HepG2 (cell line): ENCODE measurements around the gene STKLD1. TPM values are rescaled to one million over a fixed set of nuclear protein-coding genes. Genes with fewer than 3 reads are reported as not detected.

Experiments used
- ATF3 ChIP-seq: sonication (generic); formaldehyde crosslinking; IDR thresholded peaks from 2 replicates; pipeline ENCODE4 v1.4.0; 2020; ENCODE audit warnings: missing genetic modification reagents
- EED ChIP-seq: sonication (generic); formaldehyde crosslinking; IDR thresholded peaks from 2 replicates; pipeline ENCODE4 v1.5.0; 2020; ENCODE audit warnings: mild to moderate bottlenecking, missing genetic modification reagents
- ELF1 ChIP-seq: sonication (generic); formaldehyde crosslinking; IDR thresholded peaks from 2 replicates; pipeline ENCODE4 v1.4.0; 2020; ENCODE audit warnings: missing genetic modification reagents
- GTF3A ChIP-seq: sonication (generic); formaldehyde crosslinking; conservative IDR thresholded peaks from 2 replicates; pipeline ENCODE4 v1.4.0; 2020; ENCODE audit warnings: mild to moderate bottlenecking, missing genetic modification reagents
- HMG20A ChIP-seq: IDR thresholded peaks from 2 replicates; pipeline ENCODE4 v1.6.1; 2016; ENCODE audit warnings: borderline replicate concordance
- KLF13 ChIP-seq: sonication (generic); formaldehyde crosslinking; IDR thresholded peaks from 2 replicates; pipeline ENCODE4 v1.4.0; 2020; ENCODE audit warnings: mild to moderate bottlenecking, missing genetic modification reagents
- MZF1 ChIP-seq: sonication (generic); formaldehyde crosslinking; IDR thresholded peaks from 2 replicates; pipeline ENCODE4 v1.8.1; 2023; ENCODE audit warnings: mild to moderate bottlenecking, missing genetic modification reagents, borderline replicate concordance
- ONECUT2 ChIP-seq: sonication (generic); formaldehyde crosslinking; IDR thresholded peaks from 2 replicates; pipeline ENCODE4 v1.4.0; 2020; ENCODE audit warnings: missing genetic modification reagents
- REPIN1 ChIP-seq: sonication (generic); formaldehyde crosslinking; IDR thresholded peaks from 2 replicates; pipeline ENCODE4 v1.8.0; 2022; ENCODE audit warnings: missing genetic modification reagents, low read depth, mild to moderate bottlenecking, borderline replicate concordance
- TGIF2 ChIP-seq: IDR thresholded peaks from 2 replicates; pipeline ENCODE4 v1.6.1; 2016; ENCODE audit warnings: control low read depth, missing compliant biosample characterization
- ZKSCAN5 ChIP-seq: sonication (generic); formaldehyde crosslinking; IDR thresholded peaks from 2 replicates; pipeline ENCODE4 v1.5.1; 2020; ENCODE audit warnings: mild to moderate bottlenecking, missing genetic modification reagents
- ZNF660 ChIP-seq: sonication (generic); formaldehyde crosslinking; IDR thresholded peaks from 2 replicates; pipeline ENCODE4 v1.5.1; 2020; ENCODE audit warnings: mild to moderate bottlenecking, low read depth, missing genetic modification reagents, borderline replicate concordance
- ZNF766 ChIP-seq: sonication (generic); formaldehyde crosslinking; IDR thresholded peaks from 2 replicates; pipeline ENCODE4 v1.5.0; 2020; ENCODE audit warnings: missing genetic modification reagents, borderline replicate concordance
- ZNF792 ChIP-seq: IDR thresholded peaks from 2 replicates; pipeline ENCODE4 v1.6.1; 2016
- polyA plus RNA-seq, 8 experiments: library from polyadenylated mRNA; depleted of rRNA in 3 of 8; stranded (reverse) in 7 of 8; unstranded in 1 of 8; fragments of >200 nt; fragmentation: Illumina TruSeq in 4 of 8; extraction: Trizol in 4 of 8; gene quantifications; 2 replicates each; pipeline versions ENCODE4 v1.2.1 to v1.2.3, GENCODE V29; 2011 to 2016; ENCODE audit warnings: low read depth in 4 of 8, missing spikeins in 1 of 8, mixed read lengths in 1 of 8; ENCODE audit not compliant: insufficient read depth in 1 of 8
- total RNA-seq, 5 experiments: library from RNA; depleted of rRNA; stranded (reverse); fragments of >200 nt; fragmentation: Illumina TruSeq; extraction: Trizol; gene quantifications; 2 replicates each; pipeline ENCODE4 v1.2.3, GENCODE V29; 2016; ENCODE audit warnings: low read depth in 1 of 5
- TF ChIP-seq, protein P1 (sequence below): sonication (generic); formaldehyde crosslinking; IDR thresholded peaks from 2 replicates; pipeline ENCODE4 v1.4.0; 2020; ENCODE audit warnings: missing genetic modification reagents, low read depth, mild to moderate bottlenecking, borderline replicate concordance
- TF ChIP-seq, protein P2 (sequence below): sonication (generic); formaldehyde crosslinking; IDR thresholded peaks from 2 replicates; pipeline ENCODE4 v1.5.1; 2020; ENCODE audit warnings: mild to moderate bottlenecking, missing genetic modification reagents, moderate library complexity
- TF ChIP-seq, protein P3 (sequence below): sonication (generic); formaldehyde crosslinking; IDR thresholded peaks from 2 replicates; pipeline ENCODE4 v1.5.0; 2020; ENCODE audit warnings: missing genetic modification reagents
- TF ChIP-seq, protein P4 (sequence below): sonication (generic); formaldehyde crosslinking; IDR thresholded peaks from 2 replicates; pipeline ENCODE4 v1.4.0; 2020; ENCODE audit warnings: missing genetic modification reagents

STKLD1 gene
- total and polyA plus RNA-seq, 2 of the 13 experiments (the other 11 are each of a cell fraction or from before 2014, with no cell fraction given), result 1.5 to 2.2 TPM

DNA sequence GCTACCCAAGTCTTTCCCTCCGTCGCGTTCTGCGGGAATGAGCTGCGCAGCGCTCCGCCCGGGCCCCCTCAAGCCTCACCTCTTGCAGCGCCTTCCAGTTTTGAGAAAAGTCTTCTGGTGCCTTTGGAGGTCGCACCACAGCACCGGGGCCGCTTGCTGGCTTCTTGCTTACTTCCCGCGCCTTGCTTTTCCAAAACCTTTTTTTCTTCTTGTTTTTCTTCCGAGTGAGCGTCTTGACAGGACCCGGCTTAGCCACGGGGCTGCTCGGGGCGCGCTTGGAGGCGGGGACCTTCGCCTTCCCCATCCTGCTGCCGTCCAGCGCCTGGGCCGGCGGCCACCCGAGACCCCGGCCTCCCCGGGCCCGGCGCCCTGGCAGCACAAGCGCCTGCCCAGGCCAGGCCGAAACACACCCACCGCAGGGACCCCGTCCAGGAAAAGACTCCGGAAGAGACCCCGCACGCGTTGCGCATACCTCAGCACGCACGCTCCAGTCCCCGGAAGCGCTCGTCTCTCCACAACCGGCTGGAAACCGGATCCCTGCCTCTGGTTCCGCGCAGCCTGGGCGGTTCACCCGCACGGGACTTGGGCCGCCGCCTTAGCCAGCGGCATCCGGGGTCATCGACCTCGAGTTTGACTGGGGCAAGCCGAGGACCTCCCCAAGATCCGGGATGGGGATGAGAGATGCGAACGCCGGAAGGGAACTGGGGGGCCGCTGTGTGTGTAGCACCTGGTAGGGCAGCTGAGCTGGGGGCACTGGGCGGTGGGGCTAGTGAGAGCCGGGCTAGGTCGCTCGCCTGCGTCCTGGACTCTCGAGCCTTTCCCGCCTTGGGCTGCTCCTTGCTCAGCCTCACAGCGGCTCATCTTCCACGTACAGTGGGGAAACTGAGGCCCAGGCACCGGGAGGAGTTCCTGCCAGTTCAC, 41.6 kb downstream of the STKLD1 start, which contains the start of gene REXO4 (continued):
- TF ChIP-seq, protein P1, sequence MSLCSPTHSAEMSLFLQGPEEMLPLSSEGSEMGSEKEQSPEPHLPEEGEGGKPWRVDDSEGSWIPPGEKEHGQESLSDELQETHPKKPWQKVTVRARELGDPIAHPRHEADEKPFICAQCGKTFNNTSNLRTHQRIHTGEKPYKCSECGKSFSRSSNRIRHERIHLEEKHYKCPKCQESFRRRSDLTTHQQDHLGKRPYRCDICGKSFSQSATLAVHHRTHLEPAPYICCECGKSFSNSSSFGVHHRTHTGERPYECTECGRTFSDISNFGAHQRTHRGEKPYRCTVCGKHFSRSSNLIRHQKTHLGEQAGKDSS (CRISPR knock-in tag), result peak; percentile 61; the same call in 1 of the 2 replicates
- TF ChIP-seq ONECUT2 (CRISPR knock-in tag) (no peak), HMG20A (CRISPR knock-in tag) (no peak), REPIN1 (CRISPR knock-in tag) (peak; percentile 65), ELF1 (CRISPR knock-in tag) (peak; percentile 91), ZKSCAN5 (no peak), ZNF660 (CRISPR knock-in tag) (no peak), EED (CRISPR knock-in tag) (peak; percentile 73; the same call in 1 of the 2 replicates), MZF1 (CRISPR knock-in tag) (no peak), ZNF792 (CRISPR knock-in tag) (peak; percentile 67), GTF3A (CRISPR knock-in tag) (no peak; the same call in 1 of the 2 replicates), ATF3 (CRISPR knock-in tag) (no peak), ZNF766 (peak; percentile 84), TGIF2 (CRISPR knock-in tag) (peak; percentile 75; the same call in 1 of the 2 replicates), KLF13 (0 out of 2 replicates have a peak, but pooled peaks have one; percentile 27)
- TF ChIP-seq, protein P2, sequence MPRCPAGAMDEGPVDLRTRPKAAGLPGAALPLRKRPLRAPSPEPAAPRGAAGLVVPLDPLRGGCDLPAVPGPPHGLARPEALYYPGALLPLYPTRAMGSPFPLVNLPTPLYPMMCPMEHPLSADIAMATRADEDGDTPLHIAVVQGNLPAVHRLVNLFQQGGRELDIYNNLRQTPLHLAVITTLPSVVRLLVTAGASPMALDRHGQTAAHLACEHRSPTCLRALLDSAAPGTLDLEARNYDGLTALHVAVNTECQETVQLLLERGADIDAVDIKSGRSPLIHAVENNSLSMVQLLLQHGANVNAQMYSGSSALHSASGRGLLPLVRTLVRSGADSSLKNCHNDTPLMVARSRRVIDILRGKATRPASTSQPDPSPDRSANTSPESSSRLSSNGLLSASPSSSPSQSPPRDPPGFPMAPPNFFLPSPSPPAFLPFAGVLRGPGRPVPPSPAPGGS (CRISPR knock-in tag), result peak; percentile 82
- TF ChIP-seq, protein P3, sequence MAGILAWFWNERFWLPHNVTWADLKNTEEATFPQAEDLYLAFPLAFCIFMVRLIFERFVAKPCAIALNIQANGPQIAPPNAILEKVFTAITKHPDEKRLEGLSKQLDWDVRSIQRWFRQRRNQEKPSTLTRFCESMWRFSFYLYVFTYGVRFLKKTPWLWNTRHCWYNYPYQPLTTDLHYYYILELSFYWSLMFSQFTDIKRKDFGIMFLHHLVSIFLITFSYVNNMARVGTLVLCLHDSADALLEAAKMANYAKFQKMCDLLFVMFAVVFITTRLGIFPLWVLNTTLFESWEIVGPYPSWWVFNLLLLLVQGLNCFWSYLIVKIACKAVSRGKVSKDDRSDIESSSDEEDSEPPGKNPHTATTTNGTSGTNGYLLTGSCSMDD, result no peak
- TF ChIP-seq, protein P4, sequence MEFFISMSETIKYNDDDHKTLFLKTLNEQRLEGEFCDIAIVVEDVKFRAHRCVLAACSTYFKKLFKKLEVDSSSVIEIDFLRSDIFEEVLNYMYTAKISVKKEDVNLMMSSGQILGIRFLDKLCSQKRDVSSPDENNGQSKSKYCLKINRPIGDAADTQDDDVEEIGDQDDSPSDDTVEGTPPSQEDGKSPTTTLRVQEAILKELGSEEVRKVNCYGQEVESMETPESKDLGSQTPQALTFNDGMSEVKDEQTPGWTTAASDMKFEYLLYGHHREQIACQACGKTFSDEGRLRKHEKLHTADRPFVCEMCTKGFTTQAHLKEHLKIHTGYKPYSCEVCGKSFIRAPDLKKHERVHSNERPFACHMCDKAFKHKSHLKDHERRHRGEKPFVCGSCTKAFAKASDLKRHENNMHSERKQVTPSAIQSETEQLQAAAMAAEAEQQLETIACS (CRISPR knock-in tag), result peak; percentile 63
